ENCODE results near the gene SNCA. TPM values are rescaled to one million over a fixed set of nuclear protein-coding genes. Genes with fewer than 3 reads are reported as not detected.

The SNCA gene
- total RNA-seq, 5 donors from 2014 or later (not counting 1 experiment from before 2014, with no cell fraction given), result 0.25 to 0.90 (median 0.62) TPM; not detected in 1

- Mint-ChIP-seq H3K4me1 (peaks cover 11 to 20% (median 17%) of the 10 kb centered on the region in 3 donors), H3K36me3 (no peaks in the 10 kb centered on the region), H3K27ac (peak overlapping the region; percentile 65 to 76), H3K4me3 (peak overlapping the region; percentile 41 to 53 (median 49)), H3K9me3 (no peaks in the 10 kb centered on the region), H3K27me3 (peaks cover 3 to 7% of the 10 kb centered on the region in 2 donors)
- ATAC-seq (replicated peaks in 1 of 4), result peak; percentile 52 to 89 (median 60)
- WGBS (ENCODE audit: insufficient coverage), result 4% methylated on average over 5 of the region's 7 CpGs
- no peaks in the 10 kb centered on the region for H3K27me3 ChIP-seq (replicated peaks in 1 of 2; ENCODE audit: control insufficient read depth in 2 of 2, extremely low read depth in 1 of 2, insufficient read depth in 2 of 2, low read length in 1 of 2)
- no peaks in the 10 kb centered on the region for H3K9me3 ChIP-seq
- peaks cover 0 to 8% of the 10 kb centered on the region in 2 experiments for H3K4me1 ChIP-seq (ENCODE audit: control insufficient read depth in 1 of 2, extremely low read depth in 1 of 2, insufficient read depth in 2 of 2, low read length in 2 of 2)
- H3K36me3 ChIP-seq (ENCODE audit: control insufficient read depth in 2 of 2, extremely low read depth in 1 of 2, insufficient read depth in 1 of 2, low read length in 1 of 2), result no peaks in the 10 kb centered on the region
- H3K27ac ChIP-seq (ENCODE audit: low read length), result no peak overlapping the region
- ChIA-PET POLR2A (no interaction called here), CTCF (interaction anchor here in 1 of 2 donors (0.7 kb wide), 1 partner anchor 118 kb away, joined by 3 read pairs; no protein-coding TSS in a partner anchor)
- peak in 22 of 35 experiments; percentile 7 to 67 (median 28) for DNase-seq
- H3K4me3 ChIP-seq (ENCODE audit: control insufficient read depth in 1 of 2, extremely low read depth in 1 of 2, low read length in 1 of 2), result no peak overlapping the region
These were observed 7.4 kb downstream of the SNCA start for GRCh38 chr4:89829470-89830138.

- Mint-ChIP-seq H3K4me3 (no peak overlapping the region), H3K9me3 (no peaks in the 10 kb centered on the region), H3K36me3 (no peaks in the 10 kb centered on the region), H3K27ac (no peak overlapping the region), H3K27me3 (peaks cover 0 to 2% of the 10 kb centered on the region in 2 donors), H3K4me1 (peaks cover 0 to 4% (median 3%) of the 10 kb centered on the region in 3 donors)
- Histone ChIP-seq H3K36me3 (ENCODE audit: control insufficient read depth in 2 of 2, extremely low read depth in 1 of 2, insufficient read depth in 1 of 2, low read length in 1 of 2) (no peaks in the 10 kb centered on the region), H3K9me3 (no peaks in the 10 kb centered on the region), H3K4me3 (ENCODE audit: control insufficient read depth in 1 of 2, extremely low read depth in 1 of 2, low read length in 1 of 2) (no peak overlapping the region), H3K27me3 (replicated peaks in 1 of 2; ENCODE audit: control insufficient read depth in 2 of 2, extremely low read depth in 1 of 2, insufficient read depth in 2 of 2, low read length in 1 of 2) (no peaks in the 10 kb centered on the region), H3K27ac (ENCODE audit: low read length) (no peak overlapping the region), H3K4me1 (ENCODE audit: control insufficient read depth in 1 of 2, extremely low read depth in 1 of 2, insufficient read depth in 2 of 2, low read length in 2 of 2) (no peaks in the 10 kb centered on the region)
- CTCF ChIA-PET, result no interaction called here
- POLR2A ChIA-PET, result no interaction called here
- DNase-seq (no peak), ATAC-seq (replicated peaks in 1 of 4) (no peak)
These were observed 13.5 kb downstream of the SNCA start for GRCh38 chr4:89823416-89823815.

- DNase-seq, result no peak
- no peak for ATAC-seq (replicated peaks in 1 of 4)
- no peaks in the 10 kb centered on the region for H3K4me1 ChIP-seq (ENCODE audit: control insufficient read depth in 1 of 2, extremely low read depth in 1 of 2, insufficient read depth in 2 of 2, low read length in 2 of 2)
- H3K4me3 ChIP-seq (ENCODE audit: control insufficient read depth in 1 of 2, extremely low read depth in 1 of 2, low read length in 1 of 2), result no peak overlapping the region
- H3K9me3 ChIP-seq, result no peaks in the 10 kb centered on the region
- no peaks in the 10 kb centered on the region for H3K27me3 ChIP-seq (replicated peaks in 1 of 2; ENCODE audit: control insufficient read depth in 2 of 2, extremely low read depth in 1 of 2, insufficient read depth in 2 of 2, low read length in 1 of 2)
- WGBS (ENCODE audit: insufficient coverage), result no CpG with 5 or more reads among the region's 1 CpG
- H3K9me3 Mint-ChIP-seq, result no peaks in the 10 kb centered on the region
- H3K4me1 Mint-ChIP-seq, result no peaks in the 10 kb centered on the region
- ChIA-PET POLR2A (no interaction called here), CTCF (no interaction called here)
- peaks cover 0 to 2% of the 10 kb centered on the region in 2 donors for H3K27me3 Mint-ChIP-seq
- H3K4me3 Mint-ChIP-seq, result no peak overlapping the region
- H3K36me3 Mint-ChIP-seq, result no peaks in the 10 kb centered on the region
- H3K27ac ChIP-seq (ENCODE audit: low read length), result no peak overlapping the region
- H3K27ac Mint-ChIP-seq, result no peak overlapping the region
- H3K36me3 ChIP-seq (ENCODE audit: control insufficient read depth in 2 of 2, extremely low read depth in 1 of 2, insufficient read depth in 1 of 2, low read length in 1 of 2), result no peaks in the 10 kb centered on the region
These were observed 15.3 kb downstream of the SNCA start for GRCh38 chr4:89821612-89822011.

- H3K4me3 Mint-ChIP-seq, result no peak overlapping the region
- Histone ChIP-seq H3K4me3 (ENCODE audit: control insufficient read depth in 1 of 2, extremely low read depth in 1 of 2, low read length in 1 of 2) (no peak overlapping the region), H3K4me1 (ENCODE audit: control insufficient read depth in 1 of 2, extremely low read depth in 1 of 2, insufficient read depth in 2 of 2, low read length in 2 of 2) (no peaks in the 10 kb centered on the region), H3K27ac (ENCODE audit: low read length) (no peak overlapping the region), H3K36me3 (ENCODE audit: control insufficient read depth in 2 of 2, extremely low read depth in 1 of 2, insufficient read depth in 1 of 2, low read length in 1 of 2) (no peaks in the 10 kb centered on the region), H3K9me3 (no peaks in the 10 kb centered on the region), H3K27me3 (replicated peaks in 1 of 2; ENCODE audit: control insufficient read depth in 2 of 2, extremely low read depth in 1 of 2, insufficient read depth in 2 of 2, low read length in 1 of 2) (no peaks in the 10 kb centered on the region)
- H3K9me3 Mint-ChIP-seq, result no peaks in the 10 kb centered on the region
- peaks cover 0 to 2% of the 10 kb centered on the region in 2 donors for H3K27me3 Mint-ChIP-seq
- ChIA-PET CTCF (no interaction called here), POLR2A (no interaction called here)
- no peaks in the 10 kb centered on the region for H3K4me1 Mint-ChIP-seq
- ATAC-seq (replicated peaks in 1 of 4) (no peak), DNase-seq (no peak)
- H3K27ac Mint-ChIP-seq, result no peak overlapping the region
- WGBS (ENCODE audit: insufficient coverage), result 100% methylated on average over 2 of the region's 3 CpGs
- no peaks in the 10 kb centered on the region for H3K36me3 Mint-ChIP-seq
These were observed 17.0 kb downstream of the SNCA start for GRCh38 chr4:89820010-89820409.

GRCh38 chr4:89814362-89814761 lies 22.6 kb downstream of the SNCA start:
- no peak for DNase-seq
- H3K4me3 ChIP-seq (ENCODE audit: control insufficient read depth in 1 of 2, extremely low read depth in 1 of 2, low read length in 1 of 2), result no peak overlapping the region
- ChIA-PET POLR2A (no interaction called here), CTCF (interaction anchor here in 1 of 2 donors (0.6 kb wide), 1 partner anchor 50 kb away, joined by 3 read pairs; no protein-coding TSS in a partner anchor)
- H3K27ac ChIP-seq (ENCODE audit: low read length), result no peak overlapping the region
- no peaks in the 10 kb centered on the region for H3K27me3 Mint-ChIP-seq
- peaks cover 0 to 4% (median 0%) of the 10 kb centered on the region in 3 donors for H3K9me3 Mint-ChIP-seq
- no peaks in the 10 kb centered on the region for H3K4me1 ChIP-seq (ENCODE audit: control insufficient read depth in 1 of 2, extremely low read depth in 1 of 2, insufficient read depth in 2 of 2, low read length in 2 of 2)
- no peaks in the 10 kb centered on the region for H3K27me3 ChIP-seq (replicated peaks in 1 of 2; ENCODE audit: control insufficient read depth in 2 of 2, extremely low read depth in 1 of 2, insufficient read depth in 2 of 2, low read length in 1 of 2)
- no peak overlapping the region for H3K4me3 Mint-ChIP-seq
- no peaks in the 10 kb centered on the region for H3K9me3 ChIP-seq
- ATAC-seq (replicated peaks in 1 of 4), result no peak
- no peaks in the 10 kb centered on the region for H3K36me3 ChIP-seq (ENCODE audit: control insufficient read depth in 2 of 2, extremely low read depth in 1 of 2, insufficient read depth in 1 of 2, low read length in 1 of 2)
- H3K36me3 Mint-ChIP-seq, result no peaks in the 10 kb centered on the region
- no CpG with 5 or more reads among the region's 3 CpGs for WGBS (ENCODE audit: insufficient coverage)
- no peak overlapping the region for H3K27ac Mint-ChIP-seq
- no peaks in the 10 kb centered on the region for H3K4me1 Mint-ChIP-seq

GRCh38 chr4:89813197-89813596 lies 23.8 kb downstream of the SNCA start:
- Mint-ChIP-seq H3K9me3 (peaks cover 0 to 4% (median 0%) of the 10 kb centered on the region in 3 donors), H3K4me1 (no peaks in the 10 kb centered on the region), H3K27ac (no peak overlapping the region), H3K27me3 (no peaks in the 10 kb centered on the region), H3K36me3 (no peaks in the 10 kb centered on the region), H3K4me3 (no peak overlapping the region)
- DNase-seq, result no peak
- H3K27ac ChIP-seq (ENCODE audit: low read length), result no peak overlapping the region
- no peaks in the 10 kb centered on the region for H3K9me3 ChIP-seq
- ChIA-PET CTCF (no interaction called here), POLR2A (no interaction called here)
- no peaks in the 10 kb centered on the region for H3K4me1 ChIP-seq (ENCODE audit: control insufficient read depth in 1 of 2, extremely low read depth in 1 of 2, insufficient read depth in 2 of 2, low read length in 2 of 2)
- H3K36me3 ChIP-seq (ENCODE audit: control insufficient read depth in 2 of 2, extremely low read depth in 1 of 2, insufficient read depth in 1 of 2, low read length in 1 of 2), result no peaks in the 10 kb centered on the region
- ATAC-seq (replicated peaks in 1 of 4), result no peak
- no peak overlapping the region for H3K4me3 ChIP-seq (ENCODE audit: control insufficient read depth in 1 of 2, extremely low read depth in 1 of 2, low read length in 1 of 2)
- WGBS (ENCODE audit: insufficient coverage), result no CpG with 5 or more reads among the region's 2 CpGs
- H3K27me3 ChIP-seq (replicated peaks in 1 of 2; ENCODE audit: control insufficient read depth in 2 of 2, extremely low read depth in 1 of 2, insufficient read depth in 2 of 2, low read length in 1 of 2), result no peaks in the 10 kb centered on the region
